ENCODE measurements around the gene EIF1.

GRCh38 chr17:41664172-41664457 lies 24.6 kb upstream of the EIF1 start:
- TF ChIP-seq EGR1 (IDR thresholded peaks at IDR 0.05): no peak
- no peak for TF ChIP-seq CREB1 (IDR thresholded peaks at IDR 0.05; ENCODE audit: low read depth)
- no peak for TF ChIP-seq USF1 (IDR thresholded peaks at IDR 0.05)
- TF ChIP-seq RAD21 (IDR thresholded peaks at IDR 0.05; ENCODE audit: low read depth): no peak
- TF ChIP-seq ZBTB7A (IDR thresholded peaks at IDR 0.05; ENCODE audit: low read depth): no peak
- TF ChIP-seq TAF1 (IDR thresholded peaks at IDR 0.05; ENCODE audit: low read depth): no peak
- TF ChIP-seq MAX (IDR thresholded peaks at IDR 0.05): no peak
- TF ChIP-seq TEAD4 (IDR thresholded peaks at IDR 0.05): no peak
- no peak for TF ChIP-seq REST (IDR thresholded peaks at IDR 0.05; ENCODE audit: low read depth)
- no peak for TF ChIP-seq TCF12 (IDR thresholded peaks at IDR 0.05; ENCODE audit: low read depth)
- no peak for TF ChIP-seq EP300 (IDR thresholded peaks at IDR 0.05; ENCODE audit: borderline replicate concordance)

Measured in Ishikawa (cell line).